ENCODE measurements around the gene TRMT44.

The TRMT44 gene

DNA sequence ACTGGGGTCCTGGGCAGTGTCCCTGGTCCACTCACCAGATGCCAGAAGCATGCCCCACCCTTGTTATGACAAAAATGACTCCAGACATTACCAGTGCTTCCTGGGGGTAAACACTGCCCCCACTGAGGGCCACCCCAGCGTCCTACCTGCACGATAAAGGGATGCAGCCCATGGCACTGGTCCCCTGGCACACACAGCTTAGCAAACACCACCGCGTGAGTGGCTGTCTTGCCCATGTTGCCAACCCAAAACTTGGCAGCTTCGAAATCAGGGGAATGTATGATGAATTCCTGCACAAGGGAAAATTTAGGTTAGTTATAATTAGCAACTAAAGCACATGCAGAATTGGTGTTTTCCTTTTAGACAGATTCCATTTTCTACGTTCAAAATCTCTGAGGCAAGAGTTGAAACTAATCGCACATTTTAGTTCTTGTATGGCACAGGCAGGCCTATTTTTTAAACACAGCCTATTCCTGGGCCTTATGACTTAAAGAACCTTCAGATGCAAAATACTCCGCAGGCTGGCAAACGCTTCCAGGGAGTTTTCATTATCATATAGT is 30.4 kb upstream of the TRMT44 start:
- Histone ChIP-seq H3K4me1 (ENCODE audit: control insufficient read depth in 1 of 2, insufficient read depth in 2 of 2, low read length in 2 of 2) (peaks cover 0 to 8% of the 10 kb centered on the region in 2 experiments), H3K14ac (ENCODE audit: low read length) (no peak overlapping the region), H4K91ac (ENCODE audit: low read depth, low read length) (no peak overlapping the region), H3K4ac (ENCODE audit: low read depth, low read length) (no peak overlapping the region), H4K8ac (ENCODE audit: low read depth, low read length) (no peak overlapping the region), H4K12ac (ENCODE audit: low read depth, low read length) (no peak overlapping the region), H3K79me1 (ENCODE audit: low read length) (no peaks in the 10 kb centered on the region), H2BK120ac (ENCODE audit: insufficient read depth, low read length, poor library complexity) (no peak overlapping the region), H2AFZ (ENCODE audit: insufficient read depth, low read length, poor library complexity) (no peak overlapping the region), H3K9ac (ENCODE audit: low read length) (no peak overlapping the region), H2AK5ac (ENCODE audit: low read length) (no peak overlapping the region), H3K79me2 (ENCODE audit: control insufficient read depth, insufficient read depth, low read length, poor library complexity) (no peaks in the 10 kb centered on the region), H3K4me3 (ENCODE audit: low read depth, low read length) (peak overlapping the region; percentile 54), H3K23ac (ENCODE audit: low read length) (no peak overlapping the region), H3K9me3 (ENCODE audit: insufficient read depth, low read depth, low read length) (peaks cover 5% of the 10 kb centered on the region), H2BK5ac (ENCODE audit: low read depth, low read length, poor library complexity) (no peak overlapping the region), H3K27ac (ENCODE audit: low read depth, low read length) (no peak overlapping the region), H3K18ac (ENCODE audit: low read length) (no peak overlapping the region), H2BK12ac (ENCODE audit: low read length) (no peak overlapping the region), H3K36me3 (ENCODE audit: control insufficient read depth in 1 of 2, insufficient read depth in 2 of 2, low read length in 2 of 2) (peaks cover 43 to 59% of the 10 kb centered on the region in 2 experiments), H3K4me2 (ENCODE audit: low read length) (no peak overlapping the region), H3K27me3 (ENCODE audit: insufficient read depth, low read length) (no peaks in the 10 kb centered on the region)
- WGBS (ENCODE audit: extremely low coverage, insufficient coverage, insufficient read length) = no CpG with 5 or more reads among the region's 9 CpGs
- DNase-seq = no peak

DNA sequence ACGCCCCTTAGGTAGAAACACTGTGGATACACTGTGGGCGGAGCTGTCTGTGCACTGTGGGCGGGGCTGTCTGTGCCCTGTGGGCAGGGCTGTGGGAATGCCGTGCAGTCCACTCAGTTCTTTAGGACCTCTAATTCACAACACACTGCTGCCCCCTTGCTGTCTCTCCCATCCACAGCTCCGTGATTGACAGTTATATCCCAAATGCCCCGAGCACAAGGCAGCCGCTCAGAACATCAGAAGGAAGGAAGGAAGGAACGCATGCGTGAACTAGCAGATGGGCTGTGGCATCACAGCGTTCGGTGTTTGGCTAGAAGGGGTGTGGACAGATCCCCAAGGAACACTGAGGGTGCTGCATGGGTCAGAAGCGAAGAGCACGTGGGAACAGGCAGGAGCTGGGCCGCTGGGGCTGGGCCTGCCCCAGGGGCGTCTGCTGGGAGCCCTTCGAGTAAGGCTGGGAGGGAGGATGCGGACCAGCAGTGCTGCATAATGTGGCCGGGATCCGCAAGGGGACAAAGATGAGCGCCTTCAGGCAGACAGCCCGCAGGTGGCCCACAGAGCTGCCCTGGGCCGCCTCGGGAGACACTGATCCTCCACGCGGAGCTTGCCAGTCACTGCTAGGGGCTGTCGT is 29.8 kb upstream of the TRMT44 start:
- no peak overlapping the region for H2BK5ac ChIP-seq (ENCODE audit: low read depth, low read length, poor library complexity)
- H4K12ac ChIP-seq (ENCODE audit: low read depth, low read length) = no peak overlapping the region
- no peak overlapping the region for H4K91ac ChIP-seq (ENCODE audit: low read depth, low read length)
- peaks cover 5% of the 10 kb centered on the region for H3K9me3 ChIP-seq (ENCODE audit: insufficient read depth, low read depth, low read length)
- no peaks in the 10 kb centered on the region for H3K79me2 ChIP-seq (ENCODE audit: control insufficient read depth, insufficient read depth, low read length, poor library complexity)
- H2BK120ac ChIP-seq (ENCODE audit: insufficient read depth, low read length, poor library complexity) = no peak overlapping the region
- H3K4me2 ChIP-seq (ENCODE audit: low read length) = no peak overlapping the region
- WGBS (ENCODE audit: extremely low coverage, insufficient coverage, insufficient read length) = no CpG with 5 or more reads among the region's 26 CpGs
- H3K18ac ChIP-seq (ENCODE audit: low read length) = no peak overlapping the region
- no peak overlapping the region for H3K14ac ChIP-seq (ENCODE audit: low read length)
- no peak overlapping the region for H3K4ac ChIP-seq (ENCODE audit: low read depth, low read length)
- no peaks in the 10 kb centered on the region for H3K27me3 ChIP-seq (ENCODE audit: insufficient read depth, low read length)
- no peak overlapping the region for H3K23ac ChIP-seq (ENCODE audit: low read length)
- H3K9ac ChIP-seq (ENCODE audit: low read length) = no peak overlapping the region
- peak overlapping the region; percentile 8 for H3K4me3 ChIP-seq (ENCODE audit: low read depth, low read length)
- no peak overlapping the region for H2BK12ac ChIP-seq (ENCODE audit: low read length)
- H3K4me1 ChIP-seq (ENCODE audit: control insufficient read depth in 1 of 2, insufficient read depth in 2 of 2, low read length in 2 of 2) = peaks cover 0 to 8% of the 10 kb centered on the region in 2 experiments
- no peaks in the 10 kb centered on the region for H3K79me1 ChIP-seq (ENCODE audit: low read length)
- no peak overlapping the region for H3K27ac ChIP-seq (ENCODE audit: low read depth, low read length)
- peak; percentile 94 to 95 for DNase-seq
- no peak overlapping the region for H2AFZ ChIP-seq (ENCODE audit: insufficient read depth, low read length, poor library complexity)
- no peak overlapping the region for H2AK5ac ChIP-seq (ENCODE audit: low read length)
- H3K36me3 ChIP-seq (ENCODE audit: control insufficient read depth in 1 of 2, insufficient read depth in 2 of 2, low read length in 2 of 2) = peaks cover 40 to 57% of the 10 kb centered on the region in 2 experiments
- no peak overlapping the region for H4K8ac ChIP-seq (ENCODE audit: low read depth, low read length)

DNA sequence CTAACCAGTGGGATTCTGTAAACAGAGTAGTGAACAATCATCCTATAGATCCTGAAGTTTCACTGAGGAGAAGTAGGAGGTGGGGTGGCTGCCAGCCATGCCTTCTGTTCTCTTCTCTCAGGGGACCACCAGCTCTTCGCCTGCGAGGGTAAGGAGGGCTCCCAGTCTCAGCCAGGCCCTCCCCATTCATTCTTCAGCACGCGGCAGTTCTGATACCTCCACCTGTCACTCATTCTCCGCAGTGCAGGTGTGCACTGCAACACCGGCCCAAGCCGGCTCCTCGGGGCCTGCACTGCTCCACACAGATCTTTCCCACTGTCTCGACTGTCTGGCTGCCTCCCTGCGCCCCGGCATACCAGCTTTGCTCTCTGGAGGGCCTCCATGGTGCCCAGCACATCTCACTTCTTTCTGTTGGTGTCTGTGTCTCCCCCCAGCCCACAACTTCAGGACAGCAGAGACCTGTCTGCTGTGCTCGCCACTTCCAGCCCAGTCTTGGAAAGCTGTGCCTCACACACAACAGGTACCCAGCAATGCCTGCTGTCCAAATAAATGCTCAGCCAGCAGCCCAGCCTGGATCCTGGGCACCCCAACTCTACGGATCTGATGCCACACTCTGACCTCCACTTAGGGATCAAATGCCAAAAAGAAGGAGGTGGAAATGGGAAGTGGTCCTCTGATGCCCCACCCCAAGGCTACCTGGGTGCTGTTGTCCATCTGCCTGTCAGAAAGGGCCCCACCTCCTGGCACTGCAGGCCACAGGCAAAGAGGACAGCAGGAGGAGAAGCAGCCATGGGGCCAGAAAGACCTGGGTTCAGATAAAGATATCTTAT is 29.0 kb upstream of the TRMT44 start:
- Histone ChIP-seq H3K9ac (ENCODE audit: low read length) (no peak overlapping the region), H3K27ac (ENCODE audit: low read depth, low read length) (no peak overlapping the region), H3K79me1 (ENCODE audit: low read length) (no peaks in the 10 kb centered on the region), H3K18ac (ENCODE audit: low read length) (no peak overlapping the region), H4K91ac (ENCODE audit: low read depth, low read length) (no peak overlapping the region), H4K8ac (ENCODE audit: low read depth, low read length) (no peak overlapping the region), H2BK12ac (ENCODE audit: low read length) (no peak overlapping the region), H3K4me1 (ENCODE audit: control insufficient read depth in 1 of 2, insufficient read depth in 2 of 2, low read length in 2 of 2) (peaks cover 0 to 8% of the 10 kb centered on the region in 2 experiments), H4K12ac (ENCODE audit: low read depth, low read length) (no peak overlapping the region), H3K4me2 (ENCODE audit: low read length) (no peak overlapping the region), H3K4me3 (ENCODE audit: low read depth, low read length) (no peak overlapping the region), H3K79me2 (ENCODE audit: control insufficient read depth, insufficient read depth, low read length, poor library complexity) (no peaks in the 10 kb centered on the region), H3K9me3 (ENCODE audit: insufficient read depth, low read depth, low read length) (peaks cover 5% of the 10 kb centered on the region), H2BK120ac (ENCODE audit: insufficient read depth, low read length, poor library complexity) (no peak overlapping the region), H3K27me3 (ENCODE audit: insufficient read depth, low read length) (no peaks in the 10 kb centered on the region), H2AFZ (ENCODE audit: insufficient read depth, low read length, poor library complexity) (no peak overlapping the region), H3K23ac (ENCODE audit: low read length) (no peak overlapping the region), H3K4ac (ENCODE audit: low read depth, low read length) (no peak overlapping the region), H2BK5ac (ENCODE audit: low read depth, low read length, poor library complexity) (no peak overlapping the region), H3K14ac (ENCODE audit: low read length) (no peak overlapping the region), H2AK5ac (ENCODE audit: low read length) (no peak overlapping the region), H3K36me3 (ENCODE audit: control insufficient read depth in 1 of 2, insufficient read depth in 2 of 2, low read length in 2 of 2) (peaks cover 38 to 53% of the 10 kb centered on the region in 2 experiments)
- no CpG with 5 or more reads among the region's 13 CpGs for WGBS (ENCODE audit: extremely low coverage, insufficient coverage, insufficient read length)
- no peak for DNase-seq

DNA sequence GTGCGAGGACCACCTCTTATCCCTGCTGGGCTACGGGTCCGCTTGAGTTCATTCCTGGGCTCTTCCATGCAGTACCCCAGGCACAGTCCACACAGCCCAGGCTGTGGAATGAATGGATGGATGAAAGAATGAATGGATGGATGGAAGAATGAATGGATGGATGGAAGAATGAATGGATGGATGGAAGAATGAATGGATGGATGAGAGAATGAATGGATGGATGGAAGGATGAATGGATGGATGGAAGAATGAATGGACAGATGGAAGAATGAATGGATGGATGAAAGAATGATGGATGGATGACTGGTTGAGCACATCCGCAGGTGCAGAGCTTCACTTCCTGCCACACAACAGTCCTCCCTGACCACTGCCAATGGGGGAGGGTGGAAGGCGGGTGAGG is 28.3 kb upstream of the TRMT44 start:
- Histone ChIP-seq H3K4me2 (ENCODE audit: low read length) (no peak overlapping the region), H4K12ac (ENCODE audit: low read depth, low read length) (no peak overlapping the region), H2AK5ac (ENCODE audit: low read length) (no peak overlapping the region), H3K4ac (ENCODE audit: low read depth, low read length) (no peak overlapping the region), H3K9ac (ENCODE audit: low read length) (no peak overlapping the region), H3K36me3 (ENCODE audit: control insufficient read depth in 1 of 2, insufficient read depth in 2 of 2, low read length in 2 of 2) (peaks cover 37 to 58% of the 10 kb centered on the region in 2 experiments), H3K79me2 (ENCODE audit: control insufficient read depth, insufficient read depth, low read length, poor library complexity) (no peaks in the 10 kb centered on the region), H3K18ac (ENCODE audit: low read length) (no peak overlapping the region), H4K91ac (ENCODE audit: low read depth, low read length) (no peak overlapping the region), H3K9me3 (ENCODE audit: insufficient read depth, low read depth, low read length) (peaks cover 7% of the 10 kb centered on the region), H2AFZ (ENCODE audit: insufficient read depth, low read length, poor library complexity) (no peak overlapping the region), H3K79me1 (ENCODE audit: low read length) (no peaks in the 10 kb centered on the region), H3K27ac (ENCODE audit: low read depth, low read length) (no peak overlapping the region), H3K27me3 (ENCODE audit: insufficient read depth, low read length) (no peaks in the 10 kb centered on the region), H3K23ac (ENCODE audit: low read length) (no peak overlapping the region), H3K4me1 (ENCODE audit: control insufficient read depth in 1 of 2, insufficient read depth in 2 of 2, low read length in 2 of 2) (peaks cover 0 to 8% of the 10 kb centered on the region in 2 experiments), H2BK12ac (ENCODE audit: low read length) (no peak overlapping the region), H3K14ac (ENCODE audit: low read length) (no peak overlapping the region), H3K4me3 (ENCODE audit: low read depth, low read length) (no peak overlapping the region), H4K8ac (ENCODE audit: low read depth, low read length) (no peak overlapping the region), H2BK120ac (ENCODE audit: insufficient read depth, low read length, poor library complexity) (no peak overlapping the region), H2BK5ac (ENCODE audit: low read depth, low read length, poor library complexity) (no peak overlapping the region)
- no CpG with 5 or more reads among the region's 5 CpGs for WGBS (ENCODE audit: extremely low coverage, insufficient coverage, insufficient read length)
- no peak for DNase-seq

Measured in trophoblast cell (in vitro differentiated cells and primary cell).